ENCODE results near the gene FANCI.

- TF ChIP-seq CTCF (IDR thresholded peaks at IDR 0.05) (no peak), POLR2A (IDR thresholded peaks at IDR 0.05) (no peak)
Observed at GRCh38 chr15:89363770-89364169, 120.0 kb downstream of the FANCI start.
